GM23248 (cell line): ENCODE measurements around the gene RDH16. TPM values are rescaled to one million over a fixed set of nuclear protein-coding genes. Genes with fewer than 3 reads are reported as not detected.
A peak's percentile ranks its signal among the peaks of the same experiment; 100 is the strongest.
"Not testable (repeated sequence)": the region's sequence is repeated elsewhere in the genome, so short reads cannot be mapped to it uniquely, and the experiment has no call there.

ENCODE experiments used
- DNase-seq: peaks from one replicate; pipeline ENCODE4 v3.0.0-alpha.2; 2015
- H2AFZ ChIP-seq: fragments of 200-600 bp; sonication (generic); 2 replicates; pipeline ENCODE4 v1.6.1; 2016; ENCODE audit warnings: antibody characterized with exemption
- H3F3A ChIP-seq: fragments of 200-600 bp; sonication (generic); 2 replicates; pipeline ENCODE4 v1.6.1; 2016; ENCODE audit warnings: mild to moderate bottlenecking, antibody characterized with exemption, mixed run types; ENCODE audit not compliant: insufficient read depth
- H3K27ac ChIP-seq: fragments of 200-600 bp; sonication (generic); 2 replicates; pipeline ENCODE4 v1.5.1; 2016; ENCODE audit warnings: mild to moderate bottlenecking
- H3K27me3 ChIP-seq: fragments of 200-600 bp; sonication (generic); replicated peaks from 2 replicates; pipeline ENCODE4 v1.6.1; 2016; ENCODE audit warnings: mild to moderate bottlenecking; ENCODE audit not compliant: insufficient read depth
- H3K36me3 ChIP-seq: fragments of 200-600 bp; sonication (generic); 2 replicates; pipeline ENCODE4 v1.6.1; 2016; ENCODE audit warnings: low read depth, mild to moderate bottlenecking
- H3K4me1 ChIP-seq: fragments of 200-600 bp; sonication (generic); 2 replicates; pipeline ENCODE4 v1.6.1; 2016; ENCODE audit warnings: mild to moderate bottlenecking; ENCODE audit not compliant: insufficient read depth
- H3K4me2 ChIP-seq: fragments of 200-600 bp; sonication (generic); one replicate; pipeline ENCODE4 v1.6.1; 2016; ENCODE audit warnings: mild to moderate bottlenecking; ENCODE audit not compliant: unreplicated experiment
- H3K4me3 ChIP-seq: fragments of 200-600 bp; sonication (generic); 2 replicates; pipeline ENCODE4 v1.5.1; 2016; ENCODE audit warnings: mild to moderate bottlenecking
- H3K79me2 ChIP-seq: fragments of 200-600 bp; sonication (generic); 2 replicates; pipeline ENCODE4 v1.6.1; 2016; ENCODE audit warnings: mild to moderate bottlenecking; ENCODE audit not compliant: insufficient read depth
- H3K9ac ChIP-seq: fragments of 200-600 bp; sonication (generic); 2 replicates; pipeline ENCODE4 v1.6.1; 2016; ENCODE audit warnings: mild to moderate bottlenecking
- H3K9me2 ChIP-seq: fragments of 200-600 bp; sonication (generic); 2 replicates; pipeline ENCODE4 v1.6.1; 2016; ENCODE audit warnings: mixed run types, mild to moderate bottlenecking, moderate library complexity; ENCODE audit not compliant: insufficient read depth
- H3K9me3 ChIP-seq: fragments of 200-600 bp; sonication (generic); one replicate; pipeline ENCODE4 v1.6.1; 2017; ENCODE audit warnings: low read depth
- H4K20me1 ChIP-seq: fragments of 200-600 bp; sonication (generic); 2 replicates; pipeline ENCODE4 v1.6.0; 2016; ENCODE audit not compliant: insufficient read depth
- EZH2 ChIP-seq: fragments of 200-600 bp; sonication (generic); IDR thresholded peaks from 2 replicates; pipeline ENCODE4 v1.6.1; 2018; ENCODE audit warnings: antibody characterized with exemption, mild to moderate bottlenecking; ENCODE audit not compliant: insufficient read depth, poor library complexity, severe bottlenecking
- EZH2phosphoT487 ChIP-seq: fragments of 200-600 bp; sonication (generic); IDR thresholded peaks from 2 replicates; pipeline ENCODE4 v1.6.1; 2018; ENCODE audit warnings: antibody characterized with exemption, moderate library complexity, mild to moderate bottlenecking, low read depth; ENCODE audit not compliant: insufficient read depth
- WGBS, 2 experiments: methylation state at CpG; one replicate each; pipeline ENCODE4 v1.1.6; 2015 to 2017; ENCODE audit warnings: low lambda C conversion rate in 2 of 2, low coverage in 1 of 2; ENCODE audit errors: missing lambda C conversion rate in 2 of 2; 5-methylcytosine and 5-hydroxymethylcytosine counted together
- in situ Hi-C: fragments of 300-500 bp; cut with MboI; formaldehyde crosslinking; loops from 2 replicates; pipeline ENCODE4 v1.15.0; 2020
- polyA plus RNA-seq: library from polyadenylated mRNA; unstranded; fragments of >200 nt; fragmentation: Nextera tagmentation; extraction: Ambion mirVana; gene quantifications from 2 replicates; pipeline ENCODE4 v1.2.1, GENCODE V29; 2016
- total RNA-seq: library from RNA; depleted of rRNA; stranded (reverse); fragments of >200 nt; shearing (Covaris generic); gene quantifications from 2 replicates; pipeline ENCODE4 v1.2.3, GENCODE V29; 2014

The RDH16 gene
- total and polyA plus RNA-seq, 2 experiments from 2014 or later: not detected

DNA sequence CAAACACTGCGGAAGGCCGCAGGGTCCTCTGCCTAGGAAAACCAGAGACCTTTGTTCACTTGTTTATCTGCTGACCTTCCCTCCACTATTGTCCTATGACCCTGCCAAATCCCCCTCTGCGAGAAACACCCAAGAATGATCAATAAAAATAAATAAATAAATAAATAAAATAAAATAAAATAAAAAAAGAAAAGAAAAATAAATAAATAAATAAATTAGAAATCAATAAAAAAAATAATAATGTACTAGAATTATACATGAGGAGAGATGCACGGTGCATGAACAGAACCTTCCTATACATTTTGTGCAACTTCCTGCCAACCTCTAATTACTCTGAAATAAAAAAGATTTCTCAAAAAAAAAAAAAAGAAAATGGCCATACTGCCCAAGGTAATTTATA, 7.7 kb upstream of the RDH16 start:
- WGBS, 2 experiments: 85 to 88% methylated on average over 4 of the region's 4 CpGs

DNA sequence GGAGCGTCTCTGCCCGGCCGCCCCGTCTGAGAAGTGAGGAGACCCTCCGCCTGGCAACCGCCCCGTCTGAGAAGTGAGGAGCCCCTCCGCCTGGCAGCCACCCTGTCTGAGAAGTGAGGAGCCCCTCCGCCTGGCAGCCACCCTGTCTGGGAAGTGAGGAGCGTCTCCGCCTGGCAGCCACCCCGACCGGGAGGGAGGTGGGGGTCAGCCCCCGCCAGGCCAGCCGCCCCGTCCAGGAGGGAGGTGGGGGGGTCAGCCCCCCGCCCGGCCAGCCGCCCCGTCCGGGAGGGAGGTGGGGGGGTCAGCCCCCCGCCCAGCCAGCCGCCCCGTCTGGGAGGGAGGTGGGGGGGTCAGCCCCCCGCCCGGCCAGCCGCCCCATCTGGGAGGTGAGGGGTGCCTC, 6.1 kb upstream of the RDH16 start:
- H3K4me2 ChIP-seq, H2AFZ ChIP-seq, DNase-seq, H4K20me1 ChIP-seq, H3K4me1 ChIP-seq, H3K27ac ChIP-seq, H3K9me2 ChIP-seq, in situ Hi-C loops, H3K36me3 ChIP-seq, H3K9ac ChIP-seq, H3F3A ChIP-seq, H3K79me2 ChIP-seq, H3K4me3 ChIP-seq, H3K9me3 ChIP-seq: not testable (repeated sequence)
- WGBS, 2 experiments: 70 to 75% methylated on average over 4 to 19 of the region's 27 CpGs
- peaks cover 17% of the 10 kb centered on the region for H3K27me3 ChIP-seq

More for the DNA sequence above, 7.7 kb upstream of the RDH16 start:
- H3K4me3 ChIP-seq, H3F3A ChIP-seq, H3K27ac ChIP-seq, H3K9me2 ChIP-seq, H3K36me3 ChIP-seq, H3K4me2 ChIP-seq, H3K4me1 ChIP-seq, DNase-seq, H4K20me1 ChIP-seq, H3K9me3 ChIP-seq, in situ Hi-C loops, H2AFZ ChIP-seq, H3K27me3 ChIP-seq, H3K79me2 ChIP-seq, H3K9ac ChIP-seq: not testable (repeated sequence)

DNA sequence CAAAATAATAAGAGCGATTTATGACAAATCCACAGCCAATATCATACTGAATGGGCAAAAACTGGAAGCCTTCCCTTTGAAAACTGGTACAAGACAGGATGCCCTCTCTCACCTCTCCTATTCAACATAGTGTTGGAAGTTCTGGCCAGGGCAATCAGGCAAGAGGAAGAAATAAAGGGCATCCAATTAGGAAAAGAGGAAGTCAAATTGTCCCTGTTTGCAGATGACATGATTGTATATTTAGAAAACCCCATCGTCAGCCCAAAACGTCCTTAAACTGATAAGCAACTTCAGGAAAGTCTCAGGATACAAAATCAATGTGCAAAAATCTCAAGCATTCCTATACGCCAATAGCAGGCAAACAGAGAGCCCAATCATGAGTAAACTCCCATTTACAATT, 4.8 kb upstream of the RDH16 start:
- H3K79me2 ChIP-seq, H4K20me1 ChIP-seq, H3K9ac ChIP-seq, H3F3A ChIP-seq, H3K9me2 ChIP-seq, H3K9me3 ChIP-seq, H3K27ac ChIP-seq, DNase-seq, H3K4me1 ChIP-seq, H2AFZ ChIP-seq, in situ Hi-C loops, H3K4me3 ChIP-seq, H3K4me2 ChIP-seq, H3K36me3 ChIP-seq: not testable (repeated sequence)
- WGBS, 2 experiments: 41 to 46% methylated on average over 4 of the region's 4 CpGs
- peaks cover 17% of the 10 kb centered on the region for H3K27me3 ChIP-seq

DNA sequence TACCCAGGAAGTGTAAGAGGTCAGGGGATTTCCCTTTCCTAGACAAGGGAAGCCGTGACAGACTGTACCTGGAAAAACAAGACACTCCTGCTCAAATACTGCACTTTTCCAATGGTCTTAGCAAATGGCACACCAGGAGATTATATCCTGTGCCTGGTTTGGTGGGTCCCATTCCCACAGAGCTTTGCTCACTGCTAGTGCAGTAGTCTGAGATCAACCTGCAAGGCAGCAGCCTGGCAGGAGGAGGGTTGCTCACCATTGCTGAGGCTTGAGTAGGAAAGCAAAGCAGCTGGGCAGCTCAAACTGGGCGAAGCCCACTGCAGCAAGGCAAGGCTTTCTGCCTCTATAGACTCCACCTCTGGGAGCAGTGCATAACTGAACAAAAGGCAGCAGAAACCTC, 1.0 kb upstream of the RDH16 start:
- Histone ChIP-seq H3K4me3 (no peak overlapping the region), H3K9ac (no peak overlapping the region), H3F3A (no peaks in the 10 kb centered on the region), H3K36me3 (no peaks in the 10 kb centered on the region), H3K9me2 (no peaks in the 10 kb centered on the region), H3K27me3 (peaks cover 30% of the 10 kb centered on the region), H3K9me3 (no peaks in the 10 kb centered on the region), H3K4me1 (no peaks in the 10 kb centered on the region), H3K79me2 (no peaks in the 10 kb centered on the region), H3K4me2 (no peak overlapping the region), H2AFZ (no peak overlapping the region), H4K20me1 (no peaks in the 10 kb centered on the region), H3K27ac (no peak overlapping the region)
- 25 to 35% methylated on average over 2 of the region's 2 CpGs for WGBS, 2 experiments
- TF ChIP-seq EZH2phosphoT487 (no peak), EZH2 (no peak)
- no peak for DNase-seq
- in situ Hi-C loops: no loop called here

DNA sequence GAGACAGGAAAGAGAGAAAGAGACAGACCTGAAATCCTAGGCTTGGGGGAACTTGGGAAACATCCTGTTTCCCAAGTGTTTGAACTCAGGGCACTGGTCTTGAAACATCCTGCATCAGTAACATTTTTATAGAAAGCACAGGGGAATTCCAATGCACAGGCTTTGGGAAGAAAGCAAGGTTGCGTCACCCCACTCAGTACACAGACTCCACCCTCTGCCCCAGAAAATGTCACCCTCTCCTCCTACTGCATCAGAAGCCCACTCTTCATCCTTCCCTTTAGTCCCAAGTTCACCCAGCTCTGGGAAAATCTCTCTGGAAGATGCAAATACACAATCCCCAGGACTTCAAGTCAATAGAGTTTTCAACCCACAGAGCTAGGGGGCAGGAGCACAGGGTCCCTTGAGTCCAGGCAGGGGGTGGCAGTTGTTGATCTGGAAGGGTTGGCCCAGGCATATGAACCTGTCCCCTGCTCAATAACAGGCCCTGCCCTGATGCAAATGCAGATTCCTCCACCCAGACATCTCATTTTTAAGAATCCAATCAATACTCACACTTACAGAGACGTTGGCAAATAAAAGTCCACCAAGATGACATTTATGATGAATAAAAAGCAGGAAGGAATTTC, 1.7 kb downstream of the RDH16 start:
- in situ Hi-C loops: no loop called here
- H3K4me2 ChIP-seq: no peak overlapping the region
- no peak for TF ChIP-seq EZH2phosphoT487
- no peak for TF ChIP-seq EZH2
- no peaks in the 10 kb centered on the region for H3K9me3 ChIP-seq
- H2AFZ ChIP-seq: no peak overlapping the region
- H3K79me2 ChIP-seq: no peaks in the 10 kb centered on the region
- H3K27me3 ChIP-seq: peaks cover 28% of the 10 kb centered on the region
- no peaks in the 10 kb centered on the region for H4K20me1 ChIP-seq
- H3K9ac ChIP-seq: no peak overlapping the region
- 34 to 36% methylated on average over 2 of the region's 2 CpGs for WGBS, 2 experiments
- H3K4me1 ChIP-seq: no peaks in the 10 kb centered on the region
- no peaks in the 10 kb centered on the region for H3K9me2 ChIP-seq
- no peak overlapping the region for H3K27ac ChIP-seq
- no peaks in the 10 kb centered on the region for H3F3A ChIP-seq
- no peaks in the 10 kb centered on the region for H3K36me3 ChIP-seq
- DNase-seq: peak; percentile 9
- H3K4me3 ChIP-seq: no peak overlapping the region
